LNCaP clone FGC (cell line): ENCODE results near the gene SHROOM3.

Experiments used
- DNase-seq: peaks from one replicate; pipeline ENCODE4 v3.0.0-alpha.2; 2011; ENCODE audit warnings: low read depth
- H3K4me3 ChIP-seq: 2 replicates; pipeline ENCODE4 v1.5.1; 2011; ENCODE audit warnings: mild to moderate bottlenecking, low read depth, low read length, control low read depth
- CTCF ChIP-seq: IDR thresholded peaks from 2 replicates; pipeline ENCODE4 v1.5.1; 2012; ENCODE audit warnings: mild to moderate bottlenecking; ENCODE audit not compliant: control insufficient read depth, insufficient read depth; ENCODE audit errors: extremely low read depth

The SHROOM3 gene

GRCh38 chr4:76784237-76784636 is 349.2 kb downstream of the SHROOM3 start:
- TF ChIP-seq CTCF = no peak
- no peak for DNase-seq

GRCh38 chr4:76787898-76788297 is 352.9 kb downstream of the SHROOM3 start:
- no peak overlapping the region for H3K4me3 ChIP-seq
- no peak for TF ChIP-seq CTCF
- DNase-seq = no peak

More at GRCh38 chr4:76784237-76784636, 349.2 kb downstream of the SHROOM3 start:
- no peak overlapping the region for H3K4me3 ChIP-seq

- no peak for TF ChIP-seq CTCF
- no peak for DNase-seq
- H3K4me3 ChIP-seq = no peak overlapping the region
Observed at GRCh38 chr4:76790377-76790776, 355.3 kb downstream of the SHROOM3 start.

GRCh38 chr4:76791479-76791878 is 356.4 kb downstream of the SHROOM3 start:
- no peak overlapping the region for H3K4me3 ChIP-seq
- no peak for TF ChIP-seq CTCF
- DNase-seq = no peak

- no peak overlapping the region for H3K4me3 ChIP-seq
- no peak for DNase-seq
- TF ChIP-seq CTCF = no peak
Observed at GRCh38 chr4:76792418-76792817, 357.4 kb downstream of the SHROOM3 start.

- TF ChIP-seq CTCF = no peak
- DNase-seq = no peak
- H3K4me3 ChIP-seq = no peak overlapping the region
Observed at GRCh38 chr4:76795243-76795642, 360.2 kb downstream of the SHROOM3 start.

- no peak overlapping the region for H3K4me3 ChIP-seq
- no peak for TF ChIP-seq CTCF
- DNase-seq = no peak
Observed at GRCh38 chr4:76799140-76799539, 364.1 kb downstream of the SHROOM3 start.
